Ascending aorta (tissue), 2 donors: ENCODE measurements around the gene ADAMTS16. TPM values are rescaled to one million over a fixed set of nuclear protein-coding genes. Genes with fewer than 3 reads are reported as not detected.

Experiments
- DNase-seq, 2 donors: peaks; one replicate each; pipeline ENCODE4 v3.0.0-alpha.2; 2019; ENCODE audit warnings: low spot score in 2 of 2
- H3K27ac ChIP-seq, 2 donors: fragments of 200-600 bp; sonication (generic); one replicate each; pipeline ENCODE4 v1.5.1; 2016 to 2017; ENCODE audit warnings: mild to moderate bottlenecking in 1 of 2
- H3K27me3 ChIP-seq: fragments of 200-600 bp; sonication (generic); one replicate; pipeline ENCODE4 v1.5.1; 2017
- H3K36me3 ChIP-seq, 2 donors: fragments of 200-600 bp; sonication (generic); one replicate each; pipeline ENCODE4 v1.5.1; 2016
- H3K4me1 ChIP-seq, 2 donors: fragments of 200-600 bp; sonication (generic); one replicate each; pipeline ENCODE4 v1.5.1; 2016 to 2017; ENCODE audit warnings: mild to moderate bottlenecking in 1 of 2
- H3K4me3 ChIP-seq, 2 donors: fragments of 200-600 bp; sonication (generic); one replicate each; pipeline ENCODE4 v1.5.1; 2016 to 2017; ENCODE audit warnings: mild to moderate bottlenecking in 1 of 2
- H3K9me3 ChIP-seq, 2 donors: fragments of 200-600 bp; sonication (generic); one replicate each; pipeline ENCODE4 v1.5.1; 2016
- CTCF ChIP-seq, 3 experiments: fragments of 200-600 bp in 2 of 3; fragments of 450-650 bp in 1 of 3; sonication (generic) in 2 of 3; IDR thresholded peaks; one replicate each; pipeline ENCODE4 v1.5.1; 2016 to 2019; ENCODE audit warnings: antibody characterized with exemption in 3 of 3, mild to moderate bottlenecking in 1 of 3, moderate library complexity in 1 of 3
- intact Hi-C: fragments of 100-400 bp; cut with DNase I; formaldehyde crosslinking; loops from one replicate; pipeline ENCODE4 v1.15.1; 2023
- total RNA-seq: library from RNA; depleted of rRNA; stranded (reverse); fragments of >200 nt; gene quantifications from one replicate; pipeline ENCODE4 v1.1.0, GENCODE V29; 2016

ADAMTS16 gene
- total RNA-seq, 1 donor from 2014 or later, result 1.6 TPM

GRCh38 chr5:5264727-5265126 lies 124.6 kb downstream of the ADAMTS16 start:
- no peak overlapping the region for H3K4me3 ChIP-seq
- no peak for DNase-seq

GRCh38 chr5:5266297-5266696 lies 126.2 kb downstream of the ADAMTS16 start:
- Histone ChIP-seq H3K9me3 (no peaks in the 10 kb centered on the region), H3K27ac (no peak overlapping the region), H3K36me3 (no peaks in the 10 kb centered on the region), H3K4me3 (no peak overlapping the region), H3K4me1 (no peaks in the 10 kb centered on the region), H3K27me3 (no peaks in the 10 kb centered on the region)
- no peak for TF ChIP-seq CTCF (IDR thresholded peaks at IDR 0.05)
- intact Hi-C loops, result no loop called here
- no peak for DNase-seq

More at GRCh38 chr5:5264727-5265126, 124.6 kb downstream of the ADAMTS16 start:
- Histone ChIP-seq H3K4me1 (no peaks in the 10 kb centered on the region), H3K36me3 (no peaks in the 10 kb centered on the region), H3K9me3 (no peaks in the 10 kb centered on the region), H3K27me3 (no peaks in the 10 kb centered on the region), H3K27ac (no peak overlapping the region)
- intact Hi-C loops, result no loop called here
- no peak for TF ChIP-seq CTCF (IDR thresholded peaks at IDR 0.05)

GRCh38 chr5:5270161-5270560 lies 130.0 kb downstream of the ADAMTS16 start:
- intact Hi-C loops, result no loop called here
- H3K4me1 ChIP-seq, result no peaks in the 10 kb centered on the region
- H3K9me3 ChIP-seq, result no peaks in the 10 kb centered on the region
- H3K36me3 ChIP-seq, result no peaks in the 10 kb centered on the region
- no peak overlapping the region for H3K4me3 ChIP-seq
- DNase-seq, result no peak
- H3K27me3 ChIP-seq, result no peaks in the 10 kb centered on the region
- TF ChIP-seq CTCF (IDR thresholded peaks at IDR 0.05), result no peak
- H3K27ac ChIP-seq, result no peak overlapping the region

- intact Hi-C loops, result no loop called here
- Histone ChIP-seq H3K4me1 (no peaks in the 10 kb centered on the region), H3K36me3 (no peaks in the 10 kb centered on the region), H3K9me3 (no peaks in the 10 kb centered on the region), H3K27ac (no peak overlapping the region), H3K4me3 (peak overlapping the region; percentile 23 to 26), H3K27me3 (no peaks in the 10 kb centered on the region)
- DNase-seq, result peak; percentile 8 to 74
- TF ChIP-seq CTCF (IDR thresholded peaks at IDR 0.05), result no peak
Observed at GRCh38 chr5:5270958-5271785, 131.0 kb downstream of the ADAMTS16 start.

GRCh38 chr5:5271786-5272321 lies 131.7 kb downstream of the ADAMTS16 start:
- Histone ChIP-seq H3K9me3 (no peaks in the 10 kb centered on the region), H3K4me3 (peak overlapping the region in 1 of 2 donors; percentile 23), H3K4me1 (no peaks in the 10 kb centered on the region), H3K27ac (no peak overlapping the region), H3K36me3 (no peaks in the 10 kb centered on the region), H3K27me3 (no peaks in the 10 kb centered on the region)
- no peak for DNase-seq
- intact Hi-C loops, result no loop called here
- TF ChIP-seq CTCF (IDR thresholded peaks at IDR 0.05), result no peak
